GM13977 (cell line): Measurements from ENCODE around the gene SLC30A2.

Experiments used
- DNase-seq: peaks from one replicate; pipeline ENCODE4 v3.0.0; 2012; ENCODE audit warnings: low spot score
- in situ Hi-C: fragments of 300-500 bp; cut with MboI; formaldehyde crosslinking; loops from one replicate; pipeline ENCODE4 v1.12.0; 2022; ENCODE audit warnings: low sequenced_read_pairs, low pct_unique_long_range_greater_than_20kb, mixed read lengths, inconsistent platforms; ENCODE audit not compliant: unreplicated experiment
- TF ChIP-seq, protein P1 (sequence below): IDR thresholded peaks from 2 replicates; pipeline ENCODE4 v1.5.1; 2012; ENCODE audit warnings: mild to moderate bottlenecking, control low read depth; ENCODE audit not compliant: insufficient read depth; ENCODE audit errors: extremely low read depth, missing control alignments

SLC30A2 gene

GRCh38 chr1:26060832-26061574 lies 15.1 kb upstream of the SLC30A2 start:
- DNase-seq: no peak
- in situ Hi-C loops: no loop called here
- TF ChIP-seq, protein P1, sequence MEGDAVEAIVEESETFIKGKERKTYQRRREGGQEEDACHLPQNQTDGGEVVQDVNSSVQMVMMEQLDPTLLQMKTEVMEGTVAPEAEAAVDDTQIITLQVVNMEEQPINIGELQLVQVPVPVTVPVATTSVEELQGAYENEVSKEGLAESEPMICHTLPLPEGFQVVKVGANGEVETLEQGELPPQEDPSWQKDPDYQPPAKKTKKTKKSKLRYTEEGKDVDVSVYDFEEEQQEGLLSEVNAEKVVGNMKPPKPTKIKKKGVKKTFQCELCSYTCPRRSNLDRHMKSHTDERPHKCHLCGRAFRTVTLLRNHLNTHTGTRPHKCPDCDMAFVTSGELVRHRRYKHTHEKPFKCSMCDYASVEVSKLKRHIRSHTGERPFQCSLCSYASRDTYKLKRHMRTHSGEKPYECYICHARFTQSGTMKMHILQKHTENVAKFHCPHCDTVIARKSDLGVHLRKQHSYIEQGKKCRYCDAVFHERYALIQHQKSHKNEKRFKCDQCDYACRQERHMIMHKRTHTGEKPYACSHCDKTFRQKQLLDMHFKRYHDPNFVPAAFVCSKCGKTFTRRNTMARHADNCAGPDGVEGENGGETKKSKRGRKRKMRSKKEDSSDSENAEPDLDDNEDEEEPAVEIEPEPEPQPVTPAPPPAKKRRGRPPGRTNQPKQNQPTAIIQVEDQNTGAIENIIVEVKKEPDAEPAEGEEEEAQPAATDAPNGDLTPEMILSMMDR: no peak

- no peak for DNase-seq
- in situ Hi-C loops: no loop called here
- TF ChIP-seq, protein P1: no peak
Measured at GRCh38 chr1:26059906-26060305, 14.0 kb upstream of the SLC30A2 start.

- no peak for DNase-seq
- TF ChIP-seq, protein P1: no peak
- in situ Hi-C loops: no loop called here
Measured at GRCh38 chr1:26058052-26058595, 12.2 kb upstream of the SLC30A2 start.

DNA sequence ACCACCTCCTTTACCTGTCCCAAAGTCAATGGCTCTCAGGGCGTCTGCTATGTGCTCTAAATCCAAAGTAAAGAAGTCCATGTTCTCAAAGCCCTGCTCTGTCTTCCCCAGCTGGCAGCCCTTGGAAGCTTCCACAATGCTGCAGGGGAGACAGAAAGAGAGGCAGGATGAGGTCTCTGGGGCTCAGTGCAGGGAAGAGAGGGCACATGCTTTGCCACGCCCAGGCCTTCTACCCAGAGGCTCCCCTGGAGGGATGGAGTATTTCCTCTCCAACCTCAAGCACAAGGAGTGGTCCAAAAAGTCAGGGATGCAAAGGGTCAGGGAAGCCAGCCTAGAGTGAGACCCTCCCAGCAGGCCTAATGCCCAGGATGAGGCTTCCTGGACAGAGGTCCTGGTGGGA lies 11.3 kb upstream of the SLC30A2 start:
- no peak for DNase-seq
- in situ Hi-C loops: no loop called here
- TF ChIP-seq, protein P1: no peak

DNA sequence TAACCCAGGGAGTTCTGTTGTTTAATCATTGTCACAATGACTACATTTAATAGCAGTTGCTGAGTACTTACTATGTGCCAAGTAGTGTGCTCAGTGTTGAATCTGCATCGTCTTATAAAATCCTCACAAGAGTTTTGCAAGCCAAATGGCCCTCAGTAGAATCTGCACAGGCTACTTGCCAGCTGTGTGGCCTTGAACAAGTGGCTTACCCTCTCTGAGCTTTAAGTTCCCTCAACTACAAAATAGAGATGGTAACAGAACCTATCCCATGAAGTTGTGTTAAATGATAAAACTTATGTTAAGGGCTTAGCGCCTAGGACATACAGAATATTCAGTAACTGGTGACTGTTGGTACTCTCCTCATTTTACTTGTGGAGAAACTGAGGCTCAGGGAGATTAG lies 9.1 kb upstream of the SLC30A2 start:
- TF ChIP-seq, protein P1: no peak
- DNase-seq: no peak
- in situ Hi-C loops: no loop called here

GRCh38 chr1:26053718-26054560 lies 8.0 kb upstream of the SLC30A2 start:
- in situ Hi-C loops: no loop called here
- DNase-seq: no peak
- TF ChIP-seq, protein P1: no peak
